Measurements from ENCODE around the gene MYOM1.
"Not testable (repeated sequence)": the region's sequence is repeated elsewhere in the genome, so short reads cannot be mapped to it uniquely, and the experiment has no call there.

The MYOM1 gene

GRCh38 chr18:3217948-3218647 lies 1.7 kb downstream of the MYOM1 start:
- no peak for DNase-seq

GRCh38 chr18:3216987-3217386 lies 2.8 kb downstream of the MYOM1 start:
- DNase-seq, result no peak

- no peak for DNase-seq
These were observed 4.7 kb downstream of the MYOM1 start for GRCh38 chr18:3214855-3215637.

DNA sequence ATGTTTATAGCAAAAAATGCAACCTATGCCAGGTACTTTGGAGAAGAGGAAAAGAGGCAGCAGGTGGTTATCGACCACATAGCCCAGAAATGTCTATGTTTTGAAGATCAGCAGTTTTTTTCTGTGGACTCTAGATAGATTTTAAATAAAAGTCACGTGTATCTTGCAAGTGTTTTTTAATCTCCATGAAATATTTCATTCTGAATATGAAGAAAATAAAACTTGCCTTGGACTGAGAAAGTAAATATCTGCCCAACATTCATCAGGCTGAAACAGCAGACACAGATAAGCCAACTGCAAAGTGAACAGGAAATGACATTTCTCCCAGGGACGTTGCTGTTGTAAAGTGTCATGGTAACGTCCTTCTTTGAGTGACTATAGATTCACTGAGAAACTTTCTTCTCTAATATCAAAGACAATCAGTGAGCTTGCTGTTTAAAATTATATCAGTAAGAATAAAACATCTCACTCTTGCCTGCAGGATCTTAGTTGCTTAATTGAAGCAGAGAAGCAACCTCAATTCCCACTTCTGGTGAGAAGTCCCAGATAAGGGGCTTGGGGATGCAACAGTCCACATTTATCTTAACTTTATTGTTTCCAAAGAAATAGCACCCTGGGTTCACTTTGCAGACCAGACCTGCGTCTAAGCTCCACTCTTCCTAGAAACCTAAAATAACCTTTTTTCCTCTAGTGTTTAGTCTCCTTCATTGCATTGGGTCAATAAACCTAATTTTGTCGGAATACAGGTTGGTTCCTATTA lies 6.3 kb downstream of the MYOM1 start:
- no peak for DNase-seq

DNA sequence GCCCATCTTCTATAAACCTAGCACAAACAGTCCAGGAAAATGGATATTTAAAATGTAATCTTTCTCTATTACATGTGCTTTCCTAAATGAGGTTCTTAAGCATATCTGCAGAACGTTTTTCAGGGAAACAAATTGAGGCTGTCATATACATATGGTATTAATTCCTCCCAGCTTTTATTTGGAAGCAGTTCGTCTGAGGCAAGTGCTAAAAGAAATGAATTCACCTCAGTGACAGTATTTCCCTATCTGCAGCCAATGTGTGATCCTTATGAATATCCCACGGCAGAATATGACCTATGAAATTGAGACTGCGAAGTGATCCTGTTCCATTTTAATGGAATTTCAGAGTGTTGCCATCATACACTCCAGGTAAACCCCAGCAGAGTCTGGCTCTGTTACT lies 7.1 kb downstream of the MYOM1 start:
- DNase-seq, result no peak

- DNase-seq, result no peak
These were observed 8.4 kb downstream of the MYOM1 start for GRCh38 chr18:3211236-3211992.

DNA sequence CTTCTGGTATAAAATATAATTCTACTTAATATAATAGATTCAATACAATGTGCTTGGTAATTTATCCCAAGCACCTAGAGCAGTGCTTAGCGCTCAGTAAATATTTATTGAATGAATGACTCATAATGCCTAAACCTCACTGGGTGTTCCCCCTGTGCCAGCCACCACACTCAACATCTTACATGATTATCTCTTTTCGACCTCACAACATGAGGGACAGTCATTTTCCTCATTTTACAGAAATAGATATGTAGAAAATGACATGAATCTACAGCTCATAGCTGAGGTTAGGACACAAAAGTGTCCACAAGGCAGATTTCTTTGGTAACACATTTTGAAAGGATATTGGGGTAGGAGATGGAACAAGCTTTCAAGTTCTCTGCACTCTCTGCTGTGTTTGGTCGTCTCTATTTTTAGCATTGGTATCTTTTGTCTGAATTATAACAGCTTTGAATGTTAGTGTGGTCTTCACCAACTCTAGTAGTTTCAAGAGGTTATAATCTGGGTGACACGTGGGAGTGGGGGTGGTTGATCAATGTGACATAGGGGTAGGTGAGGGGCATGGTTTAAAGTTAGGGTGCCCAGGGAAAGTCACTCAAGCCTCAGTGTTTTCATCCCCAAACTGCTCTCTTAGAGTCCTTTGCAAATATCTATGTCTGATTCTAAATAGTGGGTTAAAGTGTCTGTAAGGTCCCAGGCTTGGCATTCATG lies 9.8 kb downstream of the MYOM1 start:
- no peak for DNase-seq

DNA sequence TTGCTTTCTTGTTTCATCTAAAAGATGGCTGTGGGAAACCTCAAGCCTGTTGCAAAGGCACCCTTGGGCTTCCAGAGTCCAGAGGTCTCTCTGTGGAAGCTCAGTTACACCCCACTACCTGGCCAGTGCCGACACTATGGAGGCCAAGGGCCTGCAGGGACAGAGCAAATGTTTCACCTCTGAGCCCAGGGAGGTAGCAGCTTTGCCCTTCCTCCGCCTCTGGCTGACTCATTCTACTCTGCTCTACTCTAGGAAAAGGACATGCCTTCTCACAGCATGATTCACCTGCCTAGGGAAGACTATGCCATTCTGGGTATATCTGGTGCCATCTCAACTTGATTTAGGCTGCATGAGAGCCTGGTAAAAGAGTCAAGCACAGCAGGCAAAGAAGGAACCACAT lies 12.2 kb downstream of the MYOM1 start:
- DNase-seq, result no peak

- no peak for DNase-seq
These were observed 14.5 kb downstream of the MYOM1 start for GRCh38 chr18:3205239-3205638.

- no peak for DNase-seq
These were observed 19.7 kb downstream of the MYOM1 start for GRCh38 chr18:3199942-3200645.

- DNase-seq, result not testable (repeated sequence)
These were observed 21.4 kb downstream of the MYOM1 start for GRCh38 chr18:3198260-3198860.

- no peak for DNase-seq
These were observed 24.7 kb downstream of the MYOM1 start for GRCh38 chr18:3194947-3195612.

GRCh38 chr18:3193331-3193730 lies 26.4 kb downstream of the MYOM1 start:
- DNase-seq, result no peak

DNA sequence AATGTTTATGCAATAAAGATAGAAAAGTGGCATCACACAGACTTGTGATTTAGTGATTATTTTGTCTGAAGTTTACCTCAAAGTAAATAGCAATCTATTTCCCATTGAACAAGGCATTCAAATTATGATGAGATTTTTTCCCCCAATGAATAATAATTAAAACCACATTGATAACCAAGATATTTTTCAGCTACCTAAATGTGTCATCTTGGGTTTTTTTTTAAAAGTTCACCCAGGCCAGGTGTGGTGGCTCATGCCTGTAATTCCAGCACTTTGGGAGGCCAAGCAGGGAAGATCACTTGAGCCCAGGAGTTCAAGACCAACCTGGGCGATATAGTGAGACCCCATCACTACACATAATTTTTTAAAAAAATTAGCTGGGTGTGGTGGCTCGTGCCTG lies 27.0 kb downstream of the MYOM1 start:
- no peak for DNase-seq

DNA sequence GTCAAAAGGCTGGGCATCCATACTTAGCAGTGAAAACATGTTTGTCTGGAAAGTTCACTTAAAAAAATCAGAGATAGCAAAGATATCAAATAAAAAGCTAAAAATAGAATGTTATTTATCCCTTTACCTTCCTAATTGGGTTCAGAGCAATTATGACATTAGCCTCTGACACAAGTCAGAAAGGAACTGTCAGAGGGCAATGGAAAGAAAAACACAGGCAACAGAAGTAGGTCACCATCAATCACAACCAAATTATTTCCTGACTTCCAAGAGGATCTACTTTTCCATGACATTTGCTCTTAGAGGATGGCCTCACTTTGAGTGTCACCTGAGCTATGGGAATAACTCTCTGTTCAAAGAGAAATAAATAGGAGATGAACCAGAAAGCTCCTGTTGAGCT lies 27.5 kb downstream of the MYOM1 start:
- no peak for DNase-seq

DNA sequence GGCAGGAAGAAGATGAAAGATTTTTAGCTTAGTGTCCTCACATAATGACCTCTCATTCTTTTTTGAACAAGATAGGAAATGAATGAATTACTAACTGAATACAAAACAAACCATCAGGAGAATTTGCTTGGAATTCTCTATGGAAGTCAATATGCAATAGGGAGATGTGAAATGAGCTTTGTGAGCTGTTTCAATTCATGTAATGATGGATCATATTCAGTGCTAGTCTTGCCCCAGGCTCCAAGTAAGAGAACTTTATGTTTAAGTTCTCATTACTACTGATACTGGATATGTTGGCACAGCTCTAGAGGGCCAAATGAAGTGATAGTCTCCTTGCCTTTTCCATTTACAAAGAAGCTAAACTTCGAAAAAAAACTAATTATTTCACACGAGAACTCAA lies 29.2 kb downstream of the MYOM1 start:
- no peak for DNase-seq

DNA sequence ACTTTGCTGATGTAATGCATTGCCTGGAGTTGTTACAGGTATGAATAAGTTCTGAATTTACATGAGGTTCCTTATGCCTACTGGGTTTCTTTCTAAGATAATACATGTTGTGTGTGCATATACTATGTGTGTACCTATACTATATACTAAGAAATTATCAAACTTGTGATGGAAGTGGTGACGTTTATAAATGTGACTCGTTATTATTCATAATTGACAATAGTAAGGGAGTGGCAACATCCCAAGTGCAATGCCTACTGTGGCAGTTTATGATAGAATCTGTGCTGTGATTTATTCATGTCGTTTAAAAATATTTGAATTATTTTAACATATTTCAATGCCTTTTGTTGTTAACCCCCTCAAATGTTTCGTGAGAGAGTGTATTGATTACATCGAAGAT lies 29.9 kb downstream of the MYOM1 start:
- no peak for DNase-seq

- DNase-seq, result no peak
These were observed 32.8 kb downstream of the MYOM1 start for GRCh38 chr18:3186678-3187658.

GRCh38 chr18:3184275-3184963 lies 35.3 kb downstream of the MYOM1 start:
- DNase-seq, result no peak

All from activated T-cell treated with anti-CD3 and anti-CD28 coated beads, Interleukin-2, amount 50 U/mL, for 1 hour (primary cell).